ENCODE measurements around the gene TESPA1.

- TF ChIP-seq SP1 (IDR thresholded peaks at IDR 0.05) (no peak), ELF4 (IDR thresholded peaks at IDR 0.05) (no peak), SUZ12 (IDR thresholded peaks at IDR 0.05) (no peak), HDGF (IDR thresholded peaks at IDR 0.05; ENCODE audit: borderline replicate concordance) (no peak), LEF1 (IDR thresholded peaks at IDR 0.05; ENCODE audit: borderline replicate concordance) (no peak), CTBP1 (IDR thresholded peaks at IDR 0.05; ENCODE audit: borderline replicate concordance) (no peak)
These were observed at the start of gene TESPA1 for GRCh38 chr12:54984658-54985376.

All from HEK293T (cell line).